ENCODE measurements around the gene HSP90AB1. TPM values are rescaled to one million over a fixed set of nuclear protein-coding genes. Genes with fewer than 3 reads are reported as not detected.
"Not testable (repeated sequence)": the region's sequence is repeated elsewhere in the genome, so short reads cannot be mapped to it uniquely, and the experiment has no call there.

HSP90AB1 gene
- total RNA-seq, 1 donor from 2014 or later, result 463 TPM

- no peak for DNase-seq (ENCODE audit: extremely low spot score in 2 of 2)
- TF ChIP-seq POLR2A (IDR thresholded peaks at IDR 0.05) (no peak), POLR2AphosphoS5 (IDR thresholded peaks at IDR 0.05; ENCODE audit: insufficient read depth in 1 of 2, low read depth in 1 of 2) (no peak)
- TF ChIP-seq, protein P1, sequence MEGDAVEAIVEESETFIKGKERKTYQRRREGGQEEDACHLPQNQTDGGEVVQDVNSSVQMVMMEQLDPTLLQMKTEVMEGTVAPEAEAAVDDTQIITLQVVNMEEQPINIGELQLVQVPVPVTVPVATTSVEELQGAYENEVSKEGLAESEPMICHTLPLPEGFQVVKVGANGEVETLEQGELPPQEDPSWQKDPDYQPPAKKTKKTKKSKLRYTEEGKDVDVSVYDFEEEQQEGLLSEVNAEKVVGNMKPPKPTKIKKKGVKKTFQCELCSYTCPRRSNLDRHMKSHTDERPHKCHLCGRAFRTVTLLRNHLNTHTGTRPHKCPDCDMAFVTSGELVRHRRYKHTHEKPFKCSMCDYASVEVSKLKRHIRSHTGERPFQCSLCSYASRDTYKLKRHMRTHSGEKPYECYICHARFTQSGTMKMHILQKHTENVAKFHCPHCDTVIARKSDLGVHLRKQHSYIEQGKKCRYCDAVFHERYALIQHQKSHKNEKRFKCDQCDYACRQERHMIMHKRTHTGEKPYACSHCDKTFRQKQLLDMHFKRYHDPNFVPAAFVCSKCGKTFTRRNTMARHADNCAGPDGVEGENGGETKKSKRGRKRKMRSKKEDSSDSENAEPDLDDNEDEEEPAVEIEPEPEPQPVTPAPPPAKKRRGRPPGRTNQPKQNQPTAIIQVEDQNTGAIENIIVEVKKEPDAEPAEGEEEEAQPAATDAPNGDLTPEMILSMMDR (IDR thresholded peaks at IDR 0.05), result no peak
- Histone ChIP-seq H3K27me3 (no peaks in the 10 kb centered on the region), H3K36me3 (peaks cover 0 to 8% of the 10 kb centered on the region in 2 donors), H3K9me3 (no peaks in the 10 kb centered on the region), H3K27ac (no peak overlapping the region), H3K4me3 (no peak overlapping the region), H3K4me1 (peaks cover 46% of the 10 kb centered on the region)
- intact Hi-C loops (cut with DNase I), result no loop called here
Observed at GRCh38 chr6:44228836-44229235, 18.1 kb upstream of the HSP90AB1 start.

DNA sequence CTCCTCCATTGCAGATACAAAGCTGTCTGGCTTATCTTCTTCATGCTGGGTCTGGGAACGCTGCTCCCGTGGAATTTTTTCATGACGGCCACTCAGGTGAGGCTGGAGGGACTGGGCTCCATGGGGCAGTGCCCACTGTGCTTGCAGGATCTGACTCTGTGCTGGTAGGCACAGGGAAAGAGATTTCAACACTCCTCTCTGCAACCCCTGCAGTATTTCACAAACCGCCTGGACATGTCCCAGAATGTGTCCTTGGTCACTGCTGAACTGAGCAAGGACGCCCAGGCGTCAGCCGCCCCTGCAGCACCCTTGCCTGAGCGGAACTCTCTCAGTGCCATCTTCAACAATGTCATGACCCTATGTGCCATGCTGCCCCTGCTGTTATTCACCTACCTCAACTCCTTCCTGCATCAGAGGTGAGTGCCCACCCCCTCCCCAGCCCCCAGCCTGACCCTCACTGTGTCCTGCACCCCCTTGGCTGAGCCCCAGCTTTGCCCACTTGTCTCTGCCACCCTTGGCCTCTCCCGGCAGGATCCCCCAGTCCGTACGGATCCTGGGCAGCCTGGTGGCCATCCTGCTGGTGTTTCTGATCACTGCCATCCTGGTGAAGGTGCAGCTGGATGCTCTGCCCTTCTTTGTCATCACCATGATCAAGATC lies 17.4 kb upstream of the HSP90AB1 start:
- Histone ChIP-seq H3K36me3 (peaks cover 0 to 8% of the 10 kb centered on the region in 2 donors), H3K27ac (no peak overlapping the region), H3K27me3 (no peaks in the 10 kb centered on the region), H3K4me1 (peaks cover 46% of the 10 kb centered on the region), H3K9me3 (no peaks in the 10 kb centered on the region), H3K4me3 (no peak overlapping the region)
- intact Hi-C loops (cut with DNase I), result loop anchor here (5.0 kb wide), 1 partner anchor 57 kb away; no protein-coding TSS in a partner anchor
- no peak for DNase-seq (ENCODE audit: extremely low spot score in 2 of 2)
- TF ChIP-seq, protein P1 (IDR thresholded peaks at IDR 0.05), result no peak
- TF ChIP-seq POLR2A (IDR thresholded peaks at IDR 0.05) (no peak), POLR2AphosphoS5 (IDR thresholded peaks at IDR 0.05; ENCODE audit: insufficient read depth in 1 of 2, low read depth in 1 of 2) (no peak)

GRCh38 chr6:44230034-44230675 lies 16.7 kb upstream of the HSP90AB1 start:
- H3K36me3 ChIP-seq, result peaks cover 0 to 8% of the 10 kb centered on the region in 2 donors
- H3K9me3 ChIP-seq, result no peaks in the 10 kb centered on the region
- H3K4me1 ChIP-seq, result peaks cover 46% of the 10 kb centered on the region
- TF ChIP-seq POLR2AphosphoS5 (IDR thresholded peaks at IDR 0.05; ENCODE audit: insufficient read depth in 1 of 2, low read depth in 1 of 2) (no peak), POLR2A (IDR thresholded peaks at IDR 0.05) (no peak)
- TF ChIP-seq, protein P1 (IDR thresholded peaks at IDR 0.05), result no peak
- no peak for DNase-seq (ENCODE audit: extremely low spot score in 2 of 2)
- no peak overlapping the region for H3K27ac ChIP-seq
- no peaks in the 10 kb centered on the region for H3K27me3 ChIP-seq
- H3K4me3 ChIP-seq, result no peak overlapping the region
- intact Hi-C loops (cut with DNase I), result loop anchor here (5.0 kb wide), 1 partner anchor 58 kb away; no protein-coding TSS in a partner anchor

- H3K36me3 ChIP-seq; H3K4me3 ChIP-seq; H3K27ac ChIP-seq; H3K27me3 ChIP-seq; DNase-seq (ENCODE audit: extremely low spot score in 2 of 2); H3K9me3 ChIP-seq: not testable (repeated sequence)
- intact Hi-C loops (cut with DNase I), result loop anchor here (5.0 kb wide), 1 partner anchor 59 kb away; no protein-coding TSS in a partner anchor
- peaks cover 43% of the 10 kb centered on the region for H3K4me1 ChIP-seq
Observed at GRCh38 chr6:44231426-44231825, 15.5 kb upstream of the HSP90AB1 start.

- TF ChIP-seq, protein P1 (IDR thresholded peaks at IDR 0.05), result no peak
- no peak for TF ChIP-seq POLR2A (IDR thresholded peaks at IDR 0.05)
- TF ChIP-seq POLR2AphosphoS5 (IDR thresholded peaks at IDR 0.05; ENCODE audit: insufficient read depth in 1 of 2, low read depth in 1 of 2), result no peak
- DNase-seq (ENCODE audit: extremely low spot score in 2 of 2), result no peak
- Histone ChIP-seq H3K9me3 (no peaks in the 10 kb centered on the region), H3K27ac (peak overlapping the region; percentile 99), H3K36me3 (peaks cover 0 to 8% of the 10 kb centered on the region in 2 donors), H3K4me1 (peaks cover 40% of the 10 kb centered on the region), H3K4me3 (no peak overlapping the region), H3K27me3 (no peaks in the 10 kb centered on the region)
- intact Hi-C loops (cut with DNase I), result loop anchor here (5.0 kb wide), 1 partner anchor 61 kb away; no protein-coding TSS in a partner anchor
Observed at GRCh38 chr6:44232676-44233566, 14.0 kb upstream of the HSP90AB1 start.
